ENCODE data around the gene CEP20.
"Not testable (repeated sequence)": the region's sequence is repeated elsewhere in the genome, so short reads cannot be mapped to it uniquely, and the experiment has no call there.

DNA sequence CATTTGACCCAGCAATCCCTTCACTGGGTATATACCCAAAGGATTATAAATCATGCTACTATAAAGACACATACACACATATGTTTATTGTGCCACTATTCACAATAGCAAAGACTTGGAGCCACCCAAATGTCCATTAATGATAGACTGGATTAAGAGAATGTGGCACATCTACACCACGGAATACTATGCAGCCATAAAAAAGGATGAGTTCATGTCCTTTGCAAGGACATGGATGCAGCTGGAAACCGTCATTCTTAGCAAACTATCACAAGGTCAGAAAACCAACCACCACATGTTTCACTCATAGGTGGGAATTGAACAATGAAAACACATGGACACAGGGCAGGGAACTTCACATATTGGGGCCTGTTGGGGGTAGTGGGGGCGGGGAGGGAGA, 29.9 kb upstream of the CEP20 start:
- TF ChIP-seq, protein P1, sequence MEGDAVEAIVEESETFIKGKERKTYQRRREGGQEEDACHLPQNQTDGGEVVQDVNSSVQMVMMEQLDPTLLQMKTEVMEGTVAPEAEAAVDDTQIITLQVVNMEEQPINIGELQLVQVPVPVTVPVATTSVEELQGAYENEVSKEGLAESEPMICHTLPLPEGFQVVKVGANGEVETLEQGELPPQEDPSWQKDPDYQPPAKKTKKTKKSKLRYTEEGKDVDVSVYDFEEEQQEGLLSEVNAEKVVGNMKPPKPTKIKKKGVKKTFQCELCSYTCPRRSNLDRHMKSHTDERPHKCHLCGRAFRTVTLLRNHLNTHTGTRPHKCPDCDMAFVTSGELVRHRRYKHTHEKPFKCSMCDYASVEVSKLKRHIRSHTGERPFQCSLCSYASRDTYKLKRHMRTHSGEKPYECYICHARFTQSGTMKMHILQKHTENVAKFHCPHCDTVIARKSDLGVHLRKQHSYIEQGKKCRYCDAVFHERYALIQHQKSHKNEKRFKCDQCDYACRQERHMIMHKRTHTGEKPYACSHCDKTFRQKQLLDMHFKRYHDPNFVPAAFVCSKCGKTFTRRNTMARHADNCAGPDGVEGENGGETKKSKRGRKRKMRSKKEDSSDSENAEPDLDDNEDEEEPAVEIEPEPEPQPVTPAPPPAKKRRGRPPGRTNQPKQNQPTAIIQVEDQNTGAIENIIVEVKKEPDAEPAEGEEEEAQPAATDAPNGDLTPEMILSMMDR (IDR thresholded peaks at IDR 0.05; ENCODE audit: borderline replicate concordance, extremely low read depth, low read length, poor library complexity, severe bottlenecking), result not testable (repeated sequence)
- not testable (repeated sequence) for TF ChIP-seq EZH2 (IDR thresholded peaks at IDR 0.05; ENCODE audit: borderline replicate concordance, low read depth, low read length, severe bottlenecking)

All from DND-41 (cell line).